ENCODE data around the gene CPT1B.

The CPT1B gene

GRCh38 chr22:50587407-50587806 is 9.2 kb upstream of the CPT1B start:
- DNase-seq (ENCODE audit: low read depth): no peak
- TF ChIP-seq CTCF (IDR thresholded peaks at IDR 0.05; ENCODE audit: control insufficient read depth, insufficient read depth, low read depth, low read length, missing control alignments): no peak
- H3K4me3 ChIP-seq (ENCODE audit: control insufficient read depth, low read depth, low read length): no peak overlapping the region

GRCh38 chr22:50586416-50586815 is 8.2 kb upstream of the CPT1B start:
- TF ChIP-seq CTCF (IDR thresholded peaks at IDR 0.05; ENCODE audit: control insufficient read depth, insufficient read depth, low read depth, low read length, missing control alignments): no peak
- DNase-seq (ENCODE audit: low read depth): no peak
- no peak overlapping the region for H3K4me3 ChIP-seq (ENCODE audit: control insufficient read depth, low read depth, low read length)

- TF ChIP-seq CTCF (IDR thresholded peaks at IDR 0.05; ENCODE audit: control insufficient read depth, insufficient read depth, low read depth, low read length, missing control alignments): no peak
- no peak for DNase-seq (ENCODE audit: low read depth)
- no peak overlapping the region for H3K4me3 ChIP-seq (ENCODE audit: control insufficient read depth, low read depth, low read length)
Measured at GRCh38 chr22:50585781-50586180, 7.6 kb upstream of the CPT1B start.

GRCh38 chr22:50585238-50585637 is 7.0 kb upstream of the CPT1B start:
- DNase-seq (ENCODE audit: low read depth): no peak
- no peak overlapping the region for H3K4me3 ChIP-seq (ENCODE audit: control insufficient read depth, low read depth, low read length)
- no peak for TF ChIP-seq CTCF (IDR thresholded peaks at IDR 0.05; ENCODE audit: control insufficient read depth, insufficient read depth, low read depth, low read length, missing control alignments)

- DNase-seq (ENCODE audit: low read depth): no peak
- no peak for TF ChIP-seq CTCF (IDR thresholded peaks at IDR 0.05; ENCODE audit: control insufficient read depth, insufficient read depth, low read depth, low read length, missing control alignments)
- no peak overlapping the region for H3K4me3 ChIP-seq (ENCODE audit: control insufficient read depth, low read depth, low read length)
Measured at GRCh38 chr22:50584106-50585096, 6.2 kb upstream of the CPT1B start.

GRCh38 chr22:50583294-50583861 is 5.2 kb upstream of the CPT1B start:
- no peak for TF ChIP-seq CTCF (IDR thresholded peaks at IDR 0.05; ENCODE audit: control insufficient read depth, insufficient read depth, low read depth, low read length, missing control alignments)
- peak overlapping the region; percentile 60 for H3K4me3 ChIP-seq (ENCODE audit: control insufficient read depth, low read depth, low read length)
- DNase-seq (ENCODE audit: low read depth): no peak

Data from AG09309 (cell line).